Neural crest cell (in vitro differentiated cells): Measurements from ENCODE around the gene TNFRSF18. TPM values are rescaled to one million over a fixed set of nuclear protein-coding genes. Genes with fewer than 3 reads are reported as not detected.

Experiments used
- DNase-seq: peaks from one replicate; pipeline ENCODE4 v3.0.0; 2021; ENCODE audit warnings: low read depth, mixed read lengths, low spot score
- H3K27ac Mint-ChIP-seq: one replicate; pipeline ENCODE4 v1.8.0; 2021; ENCODE audit warnings: mild to moderate bottlenecking, mixed read lengths; ENCODE audit not compliant: unreplicated experiment
- H3K27me3 Mint-ChIP-seq: 2 replicates; pipeline ENCODE4 v1.8.0; 2021; ENCODE audit warnings: low read depth, mild to moderate bottlenecking, mixed read lengths
- H3K36me3 Mint-ChIP-seq: 2 replicates; pipeline ENCODE4 v1.8.0; 2021; ENCODE audit warnings: low read depth, mild to moderate bottlenecking, mixed read lengths
- H3K4me1 Mint-ChIP-seq: 2 replicates; pipeline ENCODE4 v1.8.0; 2021; ENCODE audit warnings: mixed read lengths
- H3K4me3 Mint-ChIP-seq: one replicate; pipeline ENCODE4 v1.8.0; 2021; ENCODE audit warnings: mild to moderate bottlenecking, mixed read lengths
- H3K9me3 Mint-ChIP-seq: 2 replicates; pipeline ENCODE4 v1.8.0; 2021; ENCODE audit warnings: mixed read lengths
- total RNA-seq: library from RNA; stranded (reverse); gene quantifications from 2 replicates; pipeline ENCODE4 v1.2.1, GENCODE V29; 2021
- TF ChIP-seq, protein P1 (sequence below): fragments of 200-600 bp; sonication (generic); conservative IDR thresholded peaks from 2 replicates; pipeline ENCODE4 v1.5.0; 2021; ENCODE audit warnings: antibody characterized with exemption, mild to moderate bottlenecking

Gene TNFRSF18
- total RNA-seq, 1 donor from 2014 or later, result not detected

DNA sequence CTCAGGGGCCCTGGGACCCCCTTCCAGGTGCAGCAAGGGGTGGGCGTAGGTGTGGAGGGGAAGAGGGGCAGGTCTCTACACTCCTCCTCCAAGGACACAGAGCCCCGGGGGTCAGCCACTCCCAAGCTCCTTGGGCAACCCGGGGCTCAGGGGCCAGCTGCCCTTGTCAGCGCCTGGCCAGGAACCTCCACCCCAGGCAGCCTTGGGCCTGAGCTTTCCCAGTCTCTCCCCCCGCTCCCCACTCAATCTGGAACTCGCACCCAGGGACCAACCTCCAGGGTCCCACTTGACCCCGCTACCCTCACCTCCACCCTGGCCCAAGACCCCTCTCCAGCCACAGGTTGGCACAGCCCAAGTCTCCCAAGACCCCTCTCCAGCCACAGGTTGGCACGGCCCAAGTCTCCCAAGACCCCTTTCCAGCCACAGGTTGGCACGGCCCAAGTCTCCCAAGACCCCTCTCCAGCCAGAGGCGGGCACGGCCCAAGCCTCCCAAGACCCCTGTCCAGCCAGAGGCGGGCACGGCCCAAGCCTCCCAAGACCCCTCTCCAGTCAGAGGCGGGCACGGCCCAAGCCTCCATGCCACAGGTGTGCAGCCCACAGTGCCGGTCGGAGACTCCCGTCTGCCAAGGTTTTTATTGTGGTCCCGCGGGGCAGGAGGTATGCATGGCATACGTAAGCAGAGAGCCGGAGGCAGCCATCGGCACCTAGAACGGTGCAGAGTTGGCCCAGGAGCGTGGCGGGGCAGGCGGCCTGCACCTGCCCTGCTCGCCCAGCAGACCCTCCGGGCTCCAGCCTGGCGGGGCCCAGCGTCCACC is 4.5 kb upstream of the TNFRSF18 start:
- DNase-seq, result no peak
- Mint-ChIP-seq H3K36me3 (no peaks in the 10 kb centered on the region), H3K4me1 (peaks cover 7% of the 10 kb centered on the region), H3K27me3 (peaks cover 9% of the 10 kb centered on the region), H3K9me3 (no peaks in the 10 kb centered on the region), H3K4me3 (no peak overlapping the region), H3K27ac (no peak overlapping the region)
- TF ChIP-seq, protein P1, sequence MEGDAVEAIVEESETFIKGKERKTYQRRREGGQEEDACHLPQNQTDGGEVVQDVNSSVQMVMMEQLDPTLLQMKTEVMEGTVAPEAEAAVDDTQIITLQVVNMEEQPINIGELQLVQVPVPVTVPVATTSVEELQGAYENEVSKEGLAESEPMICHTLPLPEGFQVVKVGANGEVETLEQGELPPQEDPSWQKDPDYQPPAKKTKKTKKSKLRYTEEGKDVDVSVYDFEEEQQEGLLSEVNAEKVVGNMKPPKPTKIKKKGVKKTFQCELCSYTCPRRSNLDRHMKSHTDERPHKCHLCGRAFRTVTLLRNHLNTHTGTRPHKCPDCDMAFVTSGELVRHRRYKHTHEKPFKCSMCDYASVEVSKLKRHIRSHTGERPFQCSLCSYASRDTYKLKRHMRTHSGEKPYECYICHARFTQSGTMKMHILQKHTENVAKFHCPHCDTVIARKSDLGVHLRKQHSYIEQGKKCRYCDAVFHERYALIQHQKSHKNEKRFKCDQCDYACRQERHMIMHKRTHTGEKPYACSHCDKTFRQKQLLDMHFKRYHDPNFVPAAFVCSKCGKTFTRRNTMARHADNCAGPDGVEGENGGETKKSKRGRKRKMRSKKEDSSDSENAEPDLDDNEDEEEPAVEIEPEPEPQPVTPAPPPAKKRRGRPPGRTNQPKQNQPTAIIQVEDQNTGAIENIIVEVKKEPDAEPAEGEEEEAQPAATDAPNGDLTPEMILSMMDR, result no peak

DNA sequence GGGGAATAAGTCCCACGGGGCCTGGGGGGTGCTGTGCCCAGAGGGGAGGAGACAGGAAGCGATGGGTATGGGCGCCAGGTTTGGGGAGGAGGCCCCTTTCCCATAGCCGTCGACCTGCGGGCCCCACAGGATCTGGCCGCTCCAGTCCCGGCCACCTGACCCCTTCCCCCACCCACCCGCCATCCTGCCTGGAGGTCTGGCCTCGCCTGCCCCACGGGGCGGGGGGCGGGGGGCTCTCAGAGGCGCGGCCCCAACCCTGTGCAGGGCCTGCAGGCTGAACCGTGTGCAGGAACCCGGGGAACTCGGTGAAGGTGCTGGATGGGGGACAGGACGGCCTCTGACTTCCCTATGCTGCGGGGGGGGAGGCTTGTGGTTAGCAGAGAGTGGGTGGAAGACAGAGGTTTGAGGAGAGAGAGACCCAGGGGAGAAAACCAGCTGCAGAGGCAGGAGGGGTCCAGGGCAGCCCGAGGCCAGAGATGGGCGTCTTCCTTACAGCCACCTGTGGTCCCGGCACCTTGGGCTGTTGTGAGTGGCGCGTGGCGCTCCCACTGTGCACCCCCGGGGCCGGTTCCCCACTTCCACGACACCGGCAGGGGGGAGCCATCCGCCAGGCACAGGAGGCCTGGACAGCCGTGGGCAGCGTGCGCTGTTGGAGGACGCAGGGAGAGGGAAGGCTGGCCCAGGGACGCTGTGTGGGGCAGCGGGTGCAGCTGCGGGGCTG is 2.5 kb upstream of the TNFRSF18 start:
- Mint-ChIP-seq H3K36me3 (no peaks in the 10 kb centered on the region), H3K27me3 (peaks cover 13% of the 10 kb centered on the region), H3K27ac (no peak overlapping the region), H3K9me3 (no peaks in the 10 kb centered on the region), H3K4me3 (no peak overlapping the region), H3K4me1 (peaks cover 7% of the 10 kb centered on the region)
- no peak for DNase-seq
- TF ChIP-seq, protein P1, result no peak

DNA sequence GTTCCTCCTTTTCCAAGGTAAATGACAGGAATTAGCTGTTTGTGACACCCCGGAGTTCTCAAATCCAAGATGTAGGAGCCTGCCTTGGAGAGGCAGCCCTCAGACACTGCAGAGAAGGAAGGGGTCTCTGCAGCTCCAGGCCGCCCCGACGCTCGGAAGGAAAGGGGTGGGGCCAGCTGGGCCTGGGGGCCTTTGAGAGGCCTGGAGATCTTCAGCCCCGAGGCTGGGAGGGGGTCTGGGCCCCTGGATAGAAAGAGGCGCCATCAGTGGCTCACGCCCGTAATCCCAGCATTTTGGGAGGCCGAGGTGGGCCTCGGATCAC is 1.1 kb upstream of the TNFRSF18 start:
- TF ChIP-seq, protein P1, result no peak
- no peaks in the 10 kb centered on the region for H3K36me3 Mint-ChIP-seq
- peaks cover 13% of the 10 kb centered on the region for H3K27me3 Mint-ChIP-seq
- no peak overlapping the region for H3K27ac Mint-ChIP-seq
- H3K4me1 Mint-ChIP-seq, result peaks cover 7% of the 10 kb centered on the region
- H3K9me3 Mint-ChIP-seq, result no peaks in the 10 kb centered on the region
- H3K4me3 Mint-ChIP-seq, result no peak overlapping the region
- no peak for DNase-seq

DNA sequence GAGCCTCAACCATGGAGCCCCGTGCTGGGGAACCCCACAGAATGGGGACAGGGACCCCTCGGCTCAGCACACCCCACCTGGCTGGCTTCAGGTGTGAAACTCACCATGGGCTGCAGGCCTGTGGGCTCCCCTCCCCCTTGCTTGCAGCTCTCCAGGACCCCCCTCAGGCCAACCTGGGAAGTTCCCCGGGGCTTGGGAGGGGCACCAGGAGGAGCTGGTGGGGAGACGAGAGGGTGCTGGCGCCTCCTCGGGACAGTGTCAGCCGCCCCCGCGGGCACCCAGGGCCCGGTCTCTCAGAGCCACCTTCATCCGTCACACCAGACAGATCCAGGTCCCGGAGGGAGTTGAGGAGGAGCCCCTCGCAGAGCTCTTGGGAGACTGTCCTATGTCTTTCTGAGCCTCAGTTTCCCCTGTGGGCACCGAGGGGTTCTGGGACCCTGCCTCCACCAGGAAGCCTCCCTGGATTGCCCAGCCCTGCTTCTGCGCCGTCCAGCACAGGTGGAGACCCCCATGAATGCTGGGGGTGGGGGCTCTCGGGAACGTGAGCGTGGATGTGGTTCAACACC is 657 bp upstream of the TNFRSF18 start:
- Mint-ChIP-seq H3K4me1 (peaks cover 7% of the 10 kb centered on the region), H3K4me3 (no peak overlapping the region), H3K27me3 (peaks cover 13% of the 10 kb centered on the region), H3K27ac (no peak overlapping the region), H3K9me3 (no peaks in the 10 kb centered on the region), H3K36me3 (no peaks in the 10 kb centered on the region)
- no peak for DNase-seq
- TF ChIP-seq, protein P1, result no peak

DNA sequence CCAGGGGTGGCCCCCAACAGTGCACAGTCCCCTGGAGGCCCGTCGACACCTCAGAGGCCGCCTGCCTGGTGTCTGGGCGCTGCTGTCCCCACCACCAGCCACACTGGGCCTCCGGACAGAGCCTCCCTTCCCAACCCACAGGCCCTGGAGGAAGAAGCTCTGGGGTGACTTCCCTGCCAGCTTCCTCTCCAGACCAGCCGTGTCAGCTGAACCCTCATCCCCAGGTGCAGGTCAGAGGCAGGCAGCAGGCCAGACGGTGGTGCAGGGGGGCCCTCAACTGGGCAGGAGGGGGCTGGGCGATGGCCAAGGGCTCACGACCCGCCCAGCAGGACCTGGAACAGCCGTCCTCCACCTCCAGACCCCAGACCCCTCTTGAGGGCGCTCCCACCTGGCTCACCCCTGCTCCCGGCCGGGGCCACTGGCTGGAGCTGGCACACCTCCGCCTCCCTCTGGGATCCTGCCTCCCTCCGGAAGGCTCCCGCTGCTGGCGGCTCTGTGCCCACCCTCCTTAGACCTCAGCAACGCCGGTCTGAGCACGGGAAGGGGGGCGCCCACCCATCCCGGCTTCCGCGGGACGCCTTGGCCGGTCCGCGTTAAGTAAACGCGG is 520 bp downstream of the TNFRSF18 start:
- H3K27ac Mint-ChIP-seq, result no peak overlapping the region
- H3K9me3 Mint-ChIP-seq, result no peaks in the 10 kb centered on the region
- peaks cover 13% of the 10 kb centered on the region for H3K27me3 Mint-ChIP-seq
- TF ChIP-seq, protein P1, result no peak
- H3K4me1 Mint-ChIP-seq, result peaks cover 7% of the 10 kb centered on the region
- DNase-seq, result no peak
- H3K4me3 Mint-ChIP-seq, result no peak overlapping the region
- H3K36me3 Mint-ChIP-seq, result no peaks in the 10 kb centered on the region
